Measurements from ENCODE around the gene STYXL1. TPM values are rescaled to one million over a fixed set of nuclear protein-coding genes. Genes with fewer than 3 reads are reported as not detected.
A peak's percentile ranks its signal among the peaks of the same experiment; 100 is the strongest.

The STYXL1 gene
- total and polyA plus RNA-seq, 8 donors = 13.3 to 47.6 (median 22.7) TPM

DNA sequence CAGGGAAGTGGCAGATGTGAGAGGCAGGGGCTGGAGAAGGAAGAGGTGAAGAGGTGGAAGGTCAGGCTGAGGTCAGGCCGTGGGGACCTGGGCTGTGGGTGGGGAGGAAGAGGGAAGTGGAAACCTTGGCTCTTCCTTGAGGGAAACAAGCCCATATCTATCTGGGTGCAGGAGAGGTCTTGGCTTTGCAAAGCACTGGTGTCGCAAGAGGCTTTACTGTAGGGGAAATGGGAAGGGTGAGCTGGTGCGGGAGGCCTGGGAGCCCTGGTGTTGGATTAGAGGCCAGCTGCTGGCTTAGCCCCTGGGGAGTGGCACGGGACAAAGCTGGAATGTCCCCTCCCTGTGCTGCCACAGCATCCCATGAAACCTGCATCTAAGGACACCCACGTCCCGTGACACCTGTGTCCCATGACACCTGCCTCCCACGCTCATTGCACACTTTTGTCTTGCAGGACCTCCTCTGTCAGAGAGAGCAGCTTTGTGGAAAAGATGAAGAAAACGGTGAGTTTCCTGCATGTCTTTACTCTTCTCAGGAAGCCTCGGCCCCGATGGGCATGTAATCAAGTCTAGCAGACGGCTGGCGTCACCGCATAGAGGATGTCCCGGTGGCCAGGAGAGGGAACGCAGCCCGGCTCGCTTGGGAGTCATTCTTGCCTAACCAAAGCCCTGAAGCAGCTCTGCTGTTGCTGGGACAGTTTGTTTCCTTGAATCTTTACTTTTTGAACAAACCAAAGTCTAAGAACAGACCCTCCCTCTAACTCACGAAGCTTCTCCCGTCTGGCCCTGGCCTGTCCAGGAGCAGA is 75.6 kb downstream of the STYXL1 start:
- H3K27ac ChIP-seq = no peak overlapping the region
- H3K36me3 ChIP-seq = no peaks in the 10 kb centered on the region
- TF ChIP-seq, protein P1, sequence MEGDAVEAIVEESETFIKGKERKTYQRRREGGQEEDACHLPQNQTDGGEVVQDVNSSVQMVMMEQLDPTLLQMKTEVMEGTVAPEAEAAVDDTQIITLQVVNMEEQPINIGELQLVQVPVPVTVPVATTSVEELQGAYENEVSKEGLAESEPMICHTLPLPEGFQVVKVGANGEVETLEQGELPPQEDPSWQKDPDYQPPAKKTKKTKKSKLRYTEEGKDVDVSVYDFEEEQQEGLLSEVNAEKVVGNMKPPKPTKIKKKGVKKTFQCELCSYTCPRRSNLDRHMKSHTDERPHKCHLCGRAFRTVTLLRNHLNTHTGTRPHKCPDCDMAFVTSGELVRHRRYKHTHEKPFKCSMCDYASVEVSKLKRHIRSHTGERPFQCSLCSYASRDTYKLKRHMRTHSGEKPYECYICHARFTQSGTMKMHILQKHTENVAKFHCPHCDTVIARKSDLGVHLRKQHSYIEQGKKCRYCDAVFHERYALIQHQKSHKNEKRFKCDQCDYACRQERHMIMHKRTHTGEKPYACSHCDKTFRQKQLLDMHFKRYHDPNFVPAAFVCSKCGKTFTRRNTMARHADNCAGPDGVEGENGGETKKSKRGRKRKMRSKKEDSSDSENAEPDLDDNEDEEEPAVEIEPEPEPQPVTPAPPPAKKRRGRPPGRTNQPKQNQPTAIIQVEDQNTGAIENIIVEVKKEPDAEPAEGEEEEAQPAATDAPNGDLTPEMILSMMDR (IDR thresholded peaks at IDR 0.05) = no peak
- DNase-seq (no peak), FAIRE-seq (no peak), ATAC-seq (peak in 3 of 4 donors; percentile 49 to 54 (median 50))
- 79 to 80% methylated on average over 19 of the region's 19 CpGs for WGBS, 2 donors
- H3K9me3 ChIP-seq = no peaks in the 10 kb centered on the region
- intact Hi-C loops (cut with DNase I) = no loop called here
- no peaks in the 10 kb centered on the region for H3K27me3 ChIP-seq
- H3K4me1 ChIP-seq = peaks cover 0 to under 1% (median 0%) of the 10 kb centered on the region in 3 donors
- no peak overlapping the region for H3K4me3 ChIP-seq

DNA sequence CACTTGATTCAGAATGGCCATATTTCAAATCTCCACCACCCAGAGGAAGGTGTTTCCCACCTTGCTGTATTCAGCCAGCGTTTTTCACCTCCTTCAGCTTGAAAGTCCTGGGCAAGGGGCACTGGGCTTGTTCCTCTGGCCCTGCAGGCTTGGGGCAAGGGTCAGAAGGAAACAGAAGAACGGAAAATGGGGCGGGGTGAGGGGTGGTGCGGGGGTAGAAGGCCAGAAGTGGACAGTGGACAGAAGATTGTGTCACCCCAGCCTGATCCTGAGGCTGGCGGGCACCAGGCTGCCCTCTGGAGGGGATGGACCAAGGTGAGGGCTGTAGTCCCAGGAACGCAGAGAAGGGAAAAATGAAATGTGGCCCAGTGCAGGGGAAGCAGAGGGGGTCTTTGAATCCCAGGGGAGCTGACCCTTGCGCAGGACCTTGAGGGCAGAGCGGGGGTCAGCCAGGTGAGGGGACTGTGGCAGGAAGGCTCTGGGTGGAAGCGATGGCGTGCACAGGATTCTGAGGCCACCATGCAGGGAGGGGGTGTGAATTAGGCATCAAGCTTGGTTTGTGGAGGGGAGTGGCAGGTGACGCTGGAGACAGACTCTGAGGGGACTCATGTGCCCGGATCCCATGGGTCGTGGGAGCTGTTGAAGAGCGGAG is 76.4 kb downstream of the STYXL1 start:
- intact Hi-C loops (cut with DNase I) = no loop called here

DNA sequence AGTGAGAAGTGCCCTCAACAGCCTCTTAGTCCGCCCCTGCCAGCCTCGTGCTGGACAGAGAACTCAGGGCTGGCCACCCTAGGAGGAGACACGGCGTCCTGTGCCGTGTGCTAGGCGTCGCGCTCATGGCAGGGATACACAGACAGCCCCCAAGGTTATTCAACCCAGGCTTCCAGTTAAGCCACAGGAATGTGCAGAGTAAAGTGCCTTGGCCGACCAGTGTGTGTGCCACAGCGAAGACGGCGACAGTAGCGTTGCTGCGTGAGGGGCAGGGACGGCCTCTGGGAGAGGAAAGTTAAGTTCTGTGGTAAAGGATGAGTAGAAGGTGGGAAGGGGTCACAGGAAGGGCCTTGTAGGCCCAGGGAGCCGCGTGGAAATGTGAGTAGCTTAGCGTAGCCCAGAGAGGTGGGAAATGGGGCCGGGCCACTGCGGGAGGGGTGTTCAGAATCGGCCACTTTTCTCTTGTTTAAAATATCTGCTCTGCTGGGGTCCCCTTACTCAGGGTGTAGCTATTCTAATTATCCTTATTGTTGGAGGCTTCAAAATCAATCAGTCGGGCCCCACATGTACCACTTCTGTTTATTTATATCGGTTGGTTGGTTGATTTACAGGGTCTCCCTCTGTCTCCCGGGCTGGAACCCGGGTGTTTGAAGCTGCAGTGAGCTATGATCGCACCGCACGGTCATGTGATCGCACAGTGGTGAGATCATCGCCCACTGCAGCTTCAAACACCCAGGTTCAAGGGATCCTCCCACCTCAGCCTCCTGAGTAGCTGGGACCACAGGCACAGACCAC is 77.9 kb downstream of the STYXL1 start:
- WGBS, 2 donors = 92% methylated on average over 30 of the region's 30 CpGs
- Histone ChIP-seq H3K27ac (no peak overlapping the region), H3K36me3 (no peaks in the 10 kb centered on the region), H3K27me3 (no peaks in the 10 kb centered on the region), H3K4me1 (peaks cover 0 to 2% (median 0%) of the 10 kb centered on the region in 3 donors), H3K4me3 (no peak overlapping the region), H3K9me3 (no peaks in the 10 kb centered on the region)
- FAIRE-seq (no peak), DNase-seq (no peak), ATAC-seq (no peak)
- intact Hi-C loops (cut with DNase I) = no loop called here
- TF ChIP-seq, protein P1 (IDR thresholded peaks at IDR 0.05) = no peak

More for the DNA sequence above, 76.4 kb downstream of the STYXL1 start:
- 84 to 87% methylated on average over 14 of the region's 14 CpGs for WGBS, 2 donors
- Histone ChIP-seq H3K9me3 (no peaks in the 10 kb centered on the region), H3K4me1 (peaks cover 0 to 2% (median 0%) of the 10 kb centered on the region in 3 donors), H3K4me3 (no peak overlapping the region), H3K27ac (no peak overlapping the region), H3K27me3 (no peaks in the 10 kb centered on the region), H3K36me3 (no peaks in the 10 kb centered on the region)
- ATAC-seq (no peak), DNase-seq (no peak), FAIRE-seq (no peak)
- TF ChIP-seq, protein P1 (IDR thresholded peaks at IDR 0.05) = no peak

DNA sequence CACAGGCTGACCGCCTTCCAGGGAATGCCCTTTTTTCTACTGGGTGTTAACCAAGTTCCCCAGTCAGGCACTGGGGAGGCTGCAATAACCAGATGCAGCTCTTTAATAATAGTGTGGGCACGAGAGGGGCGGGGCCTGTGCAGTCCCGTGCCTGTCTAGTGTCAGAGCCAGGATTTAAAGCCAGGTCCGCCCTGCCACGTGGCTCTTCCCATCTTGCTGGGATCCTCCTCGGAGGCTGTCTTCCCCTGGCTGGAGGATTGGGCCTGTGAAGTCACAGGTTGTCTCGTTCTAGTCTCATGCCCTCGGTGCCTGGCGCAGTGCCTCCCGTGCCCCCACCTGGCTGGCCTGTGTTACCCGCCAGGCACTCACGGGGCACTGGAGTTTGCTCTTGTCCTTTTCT is 78.6 kb downstream of the STYXL1 start:
- H3K36me3 ChIP-seq = no peaks in the 10 kb centered on the region
- no peak overlapping the region for H3K27ac ChIP-seq
- H3K4me1 ChIP-seq = peaks cover 0 to 2% (median 0%) of the 10 kb centered on the region in 3 donors
- H3K9me3 ChIP-seq = no peaks in the 10 kb centered on the region
- TF ChIP-seq, protein P1 (IDR thresholded peaks at IDR 0.05) = no peak
- FAIRE-seq = no peak
- ATAC-seq = no peak
- no peaks in the 10 kb centered on the region for H3K27me3 ChIP-seq
- H3K4me3 ChIP-seq = no peak overlapping the region
- WGBS, 2 donors = 84 to 86% methylated on average over 13 of the region's 13 CpGs
- intact Hi-C loops (cut with DNase I) = no loop called here
- DNase-seq = no peak
